Neural cell (in vitro differentiated cells): ENCODE measurements around the gene ADARB1. TPM values are rescaled to one million over a fixed set of nuclear protein-coding genes. Genes with fewer than 3 reads are reported as not detected.

ENCODE experiments used
- H2AFZ ChIP-seq: fragments of 200-600, 300-800 bp; sonication (generic), shearing (Covaris generic); 2 replicates; pipeline ENCODE4 v1.6.0; 2014; ENCODE audit warnings: low read depth, mild to moderate bottlenecking, antibody characterized with exemption, low read length, moderate library complexity
- H3F3A ChIP-seq: fragments of 200-600 bp; shearing (Covaris generic); 2 replicates; pipeline ENCODE4 v1.6.1; 2016; ENCODE audit warnings: mild to moderate bottlenecking, moderate library complexity, mixed read lengths, antibody characterized with exemption, low read length; ENCODE audit not compliant: insufficient read depth, poor library complexity, severe bottlenecking
- H3K27ac ChIP-seq: fragments of 200-600, 300-800 bp; sonication (generic), shearing (Covaris generic); 2 replicates; pipeline ENCODE4 v1.5.1; 2014; ENCODE audit warnings: mild to moderate bottlenecking, low read length, moderate library complexity
- H3K27me3 ChIP-seq: fragments of 300-800, 200-600 bp; sonication (generic), shearing (Covaris generic); 2 replicates; pipeline ENCODE4 v1.6.0; 2014; ENCODE audit warnings: mild to moderate bottlenecking, low read depth, low read length, moderate library complexity; ENCODE audit not compliant: insufficient read depth
- H3K36me3 ChIP-seq: fragments of 300-800, 200-600 bp; sonication (generic), shearing (Covaris generic); 2 replicates; pipeline ENCODE4 v1.5.1; 2014; ENCODE audit warnings: mild to moderate bottlenecking, antibody characterized with exemption, low read length, moderate library complexity; ENCODE audit not compliant: insufficient read depth
- H3K4me2 ChIP-seq: fragments of 300-800, 200-600 bp; sonication (generic), shearing (Covaris generic); 2 replicates; pipeline ENCODE4 v1.6.0; 2014; ENCODE audit warnings: mild to moderate bottlenecking, low read length
- H3K4me3 ChIP-seq: fragments of 300-800, 200-600 bp; sonication (generic), shearing (Covaris generic); 2 replicates; pipeline ENCODE4 v1.5.1; 2014; ENCODE audit warnings: mild to moderate bottlenecking, low read length, moderate library complexity
- H3K79me2 ChIP-seq: fragments of 200-600 bp; shearing (Covaris generic); replicated peaks from 2 replicates; pipeline ENCODE4 v1.6.0; 2014; ENCODE audit warnings: mild to moderate bottlenecking, low read length, moderate library complexity; ENCODE audit not compliant: insufficient read depth
- H3K9ac ChIP-seq: fragments of 300-800, 200-600 bp; sonication (generic), shearing (Covaris generic); 2 replicates; pipeline ENCODE4 v1.6.1; 2016; ENCODE audit warnings: mild to moderate bottlenecking, low read length, mixed read lengths
- H3K9me2 ChIP-seq: fragments of 200-600 bp; shearing (Covaris generic); 2 replicates; pipeline ENCODE4 v1.6.1; 2016; ENCODE audit warnings: mild to moderate bottlenecking, low read length, mixed read lengths; ENCODE audit not compliant: insufficient read depth
- H3K9me3 ChIP-seq: fragments of 200-600, 300-800 bp; sonication (generic), shearing (Covaris generic); 2 replicates; pipeline ENCODE4 v1.6.1; 2016; ENCODE audit warnings: mild to moderate bottlenecking, mixed run types, low read length, moderate library complexity, mixed read lengths
- H4K20me1 ChIP-seq: fragments of 200-600 bp; shearing (Covaris generic); 2 replicates; pipeline ENCODE4 v1.6.1; 2016; ENCODE audit warnings: mild to moderate bottlenecking, mixed run types; ENCODE audit not compliant: insufficient read depth
- EP300 ChIP-seq: fragments of 450-650 bp; conservative IDR thresholded peaks from 2 replicates; pipeline ENCODE4 v1.6.1; 2014; ENCODE audit warnings: antibody characterized with exemption, mild to moderate bottlenecking, moderate library complexity; ENCODE audit not compliant: poor library complexity, severe bottlenecking
- EZH2 ChIP-seq: fragments of 200-600, 300-800 bp; shearing (Covaris generic), sonication (generic); IDR thresholded peaks from 2 replicates; pipeline ENCODE4 v1.6.1; 2014; ENCODE audit warnings: antibody characterized with exemption, low read length, borderline replicate concordance, mild to moderate bottlenecking; ENCODE audit not compliant: insufficient read depth, poor library complexity, severe bottlenecking
- MXI1 ChIP-seq: fragments of 450-650 bp; conservative IDR thresholded peaks from 2 replicates; pipeline ENCODE4 v1.6.1; 2014; ENCODE audit warnings: antibody characterized with exemption, mild to moderate bottlenecking; ENCODE audit not compliant: poor library complexity, severe bottlenecking
- POLR2AphosphoS5 ChIP-seq: IDR thresholded peaks from 2 replicates; pipeline ENCODE4 v1.6.1; 2012
- RAD21 ChIP-seq: fragments of 450-650 bp; conservative IDR thresholded peaks from 2 replicates; pipeline ENCODE4 v1.6.1; 2014; ENCODE audit warnings: antibody characterized with exemption, mild to moderate bottlenecking, moderate library complexity
- SMC3 ChIP-seq: fragments of 450-650 bp; conservative IDR thresholded peaks from 2 replicates; pipeline ENCODE4 v1.6.1; 2014; ENCODE audit warnings: antibody characterized with exemption, mild to moderate bottlenecking, moderate library complexity; ENCODE audit not compliant: poor library complexity
- TAF1 ChIP-seq: IDR thresholded peaks from 2 replicates; pipeline ENCODE4 v1.6.1; 2012; ENCODE audit warnings: low read depth
- polyA plus RNA-seq: library from polyadenylated mRNA; depleted of rRNA; stranded (reverse); fragments of >200 nt; gene quantifications from 2 replicates; pipeline ENCODE4 v1.2.3, GENCODE V29; 2014
- TF ChIP-seq, protein P1 (sequence below): IDR thresholded peaks from 2 replicates; pipeline ENCODE4 v1.6.1; 2012; ENCODE audit warnings: borderline replicate concordance
- TF ChIP-seq, protein P2 (sequence below): fragments of 450-650 bp; IDR thresholded peaks from 2 replicates; pipeline ENCODE4 v1.5.1; 2014; ENCODE audit warnings: antibody characterized with exemption, mild to moderate bottlenecking, moderate library complexity; ENCODE audit not compliant: poor library complexity, severe bottlenecking

ADARB1 gene
- polyA plus RNA-seq, 1 donor from 2014 or later, result 8.9 TPM

DNA sequence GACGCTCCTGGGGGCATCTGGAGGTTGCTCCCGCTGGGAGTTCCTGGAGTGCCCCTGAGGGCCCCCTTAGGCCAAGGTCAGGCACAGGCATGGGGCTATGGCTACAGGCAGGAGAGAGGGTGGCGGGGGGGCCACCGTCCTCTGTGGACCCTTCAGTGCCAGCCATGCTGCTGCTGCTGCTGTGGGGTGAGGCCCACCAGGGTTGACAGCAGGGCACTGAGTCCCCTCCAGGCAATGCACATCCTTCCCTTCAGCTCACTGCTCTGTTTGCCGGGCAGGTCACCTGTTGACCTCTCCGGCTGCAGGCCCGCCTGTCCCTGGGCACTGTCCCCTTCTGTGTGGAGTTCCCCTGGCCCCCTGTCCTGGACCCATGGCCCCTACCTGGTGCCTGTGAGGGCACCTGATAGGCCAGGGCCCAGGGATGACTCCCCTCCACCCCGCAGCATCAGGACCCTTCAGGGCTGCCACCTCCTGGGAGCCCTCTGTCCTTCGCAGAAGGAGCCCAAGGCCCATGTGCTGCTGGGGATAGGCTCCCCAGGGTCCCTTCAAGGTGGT, 34.1 kb upstream of the ADARB1 start:
- Histone ChIP-seq H3K27ac (no peak overlapping the region), H3K9ac (no peak overlapping the region), H3K9me3 (no peaks in the 10 kb centered on the region), H3K36me3 (no peaks in the 10 kb centered on the region), H3K4me3 (no peak overlapping the region), H3K4me2 (no peak overlapping the region), H3K79me2 (no peaks in the 10 kb centered on the region), H3F3A (no peaks in the 10 kb centered on the region), H3K27me3 (no peaks in the 10 kb centered on the region), H3K9me2 (no peaks in the 10 kb centered on the region), H4K20me1 (no peaks in the 10 kb centered on the region), H2AFZ (no peak overlapping the region)
- TF ChIP-seq EP300, result no peak
- TF ChIP-seq, protein P1, sequence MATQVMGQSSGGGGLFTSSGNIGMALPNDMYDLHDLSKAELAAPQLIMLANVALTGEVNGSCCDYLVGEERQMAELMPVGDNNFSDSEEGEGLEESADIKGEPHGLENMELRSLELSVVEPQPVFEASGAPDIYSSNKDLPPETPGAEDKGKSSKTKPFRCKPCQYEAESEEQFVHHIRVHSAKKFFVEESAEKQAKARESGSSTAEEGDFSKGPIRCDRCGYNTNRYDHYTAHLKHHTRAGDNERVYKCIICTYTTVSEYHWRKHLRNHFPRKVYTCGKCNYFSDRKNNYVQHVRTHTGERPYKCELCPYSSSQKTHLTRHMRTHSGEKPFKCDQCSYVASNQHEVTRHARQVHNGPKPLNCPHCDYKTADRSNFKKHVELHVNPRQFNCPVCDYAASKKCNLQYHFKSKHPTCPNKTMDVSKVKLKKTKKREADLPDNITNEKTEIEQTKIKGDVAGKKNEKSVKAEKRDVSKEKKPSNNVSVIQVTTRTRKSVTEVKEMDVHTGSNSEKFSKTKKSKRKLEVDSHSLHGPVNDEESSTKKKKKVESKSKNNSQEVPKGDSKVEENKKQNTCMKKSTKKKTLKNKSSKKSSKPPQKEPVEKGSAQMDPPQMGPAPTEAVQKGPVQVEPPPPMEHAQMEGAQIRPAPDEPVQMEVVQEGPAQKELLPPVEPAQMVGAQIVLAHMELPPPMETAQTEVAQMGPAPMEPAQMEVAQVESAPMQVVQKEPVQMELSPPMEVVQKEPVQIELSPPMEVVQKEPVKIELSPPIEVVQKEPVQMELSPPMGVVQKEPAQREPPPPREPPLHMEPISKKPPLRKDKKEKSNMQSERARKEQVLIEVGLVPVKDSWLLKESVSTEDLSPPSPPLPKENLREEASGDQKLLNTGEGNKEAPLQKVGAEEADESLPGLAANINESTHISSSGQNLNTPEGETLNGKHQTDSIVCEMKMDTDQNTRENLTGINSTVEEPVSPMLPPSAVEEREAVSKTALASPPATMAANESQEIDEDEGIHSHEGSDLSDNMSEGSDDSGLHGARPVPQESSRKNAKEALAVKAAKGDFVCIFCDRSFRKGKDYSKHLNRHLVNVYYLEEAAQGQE, result no peak
- no peak for TF ChIP-seq POLR2AphosphoS5
- no peak for TF ChIP-seq RAD21
- no peak for TF ChIP-seq SMC3
- TF ChIP-seq EZH2, result no peak
- TF ChIP-seq MXI1, result no peak
- TF ChIP-seq TAF1, result no peak
- TF ChIP-seq, protein P2, sequence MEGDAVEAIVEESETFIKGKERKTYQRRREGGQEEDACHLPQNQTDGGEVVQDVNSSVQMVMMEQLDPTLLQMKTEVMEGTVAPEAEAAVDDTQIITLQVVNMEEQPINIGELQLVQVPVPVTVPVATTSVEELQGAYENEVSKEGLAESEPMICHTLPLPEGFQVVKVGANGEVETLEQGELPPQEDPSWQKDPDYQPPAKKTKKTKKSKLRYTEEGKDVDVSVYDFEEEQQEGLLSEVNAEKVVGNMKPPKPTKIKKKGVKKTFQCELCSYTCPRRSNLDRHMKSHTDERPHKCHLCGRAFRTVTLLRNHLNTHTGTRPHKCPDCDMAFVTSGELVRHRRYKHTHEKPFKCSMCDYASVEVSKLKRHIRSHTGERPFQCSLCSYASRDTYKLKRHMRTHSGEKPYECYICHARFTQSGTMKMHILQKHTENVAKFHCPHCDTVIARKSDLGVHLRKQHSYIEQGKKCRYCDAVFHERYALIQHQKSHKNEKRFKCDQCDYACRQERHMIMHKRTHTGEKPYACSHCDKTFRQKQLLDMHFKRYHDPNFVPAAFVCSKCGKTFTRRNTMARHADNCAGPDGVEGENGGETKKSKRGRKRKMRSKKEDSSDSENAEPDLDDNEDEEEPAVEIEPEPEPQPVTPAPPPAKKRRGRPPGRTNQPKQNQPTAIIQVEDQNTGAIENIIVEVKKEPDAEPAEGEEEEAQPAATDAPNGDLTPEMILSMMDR, result no peak

DNA sequence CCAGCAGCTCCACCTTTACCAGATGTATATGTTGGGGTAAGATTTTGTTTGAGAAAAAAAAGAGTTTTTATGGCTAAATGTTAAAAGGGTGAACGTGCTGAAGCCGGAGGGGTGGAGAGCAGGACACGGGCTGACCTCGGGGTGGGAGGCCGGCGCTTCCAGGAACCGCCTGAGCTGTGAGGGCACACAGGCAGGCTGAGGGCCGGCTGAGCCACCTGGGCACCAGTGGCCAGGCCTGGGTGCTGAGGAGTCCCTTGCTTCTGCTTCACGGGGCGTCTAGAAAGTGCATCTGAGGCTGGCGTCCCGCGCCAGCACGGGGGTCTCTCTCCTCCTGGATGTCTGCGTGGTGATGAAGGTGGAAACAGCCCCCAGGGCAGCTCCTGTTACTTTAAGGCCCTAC, 33.6 kb upstream of the ADARB1 start:
- no peak overlapping the region for H3K4me2 ChIP-seq
- no peaks in the 10 kb centered on the region for H3K36me3 ChIP-seq
- no peaks in the 10 kb centered on the region for H3K79me2 ChIP-seq
- H3K9me3 ChIP-seq, result no peaks in the 10 kb centered on the region
- no peak overlapping the region for H3K9ac ChIP-seq
- TF ChIP-seq POLR2AphosphoS5 (no peak), EP300 (no peak), SMC3 (no peak), EZH2 (no peak), RAD21 (no peak), TAF1 (no peak), MXI1 (no peak)
- TF ChIP-seq, protein P2, result no peak
- TF ChIP-seq, protein P1, result no peak
- H3F3A ChIP-seq, result no peaks in the 10 kb centered on the region
- no peaks in the 10 kb centered on the region for H3K9me2 ChIP-seq
- H4K20me1 ChIP-seq, result no peaks in the 10 kb centered on the region
- H3K27ac ChIP-seq, result no peak overlapping the region
- no peak overlapping the region for H2AFZ ChIP-seq
- no peak overlapping the region for H3K4me3 ChIP-seq
- H3K27me3 ChIP-seq, result no peaks in the 10 kb centered on the region
